ENCODE results near the gene DOP1B. TPM values are rescaled to one million over a fixed set of nuclear protein-coding genes. Genes with fewer than 3 reads are reported as not detected.
A peak's percentile ranks its signal among the peaks of the same experiment; 100 is the strongest.

DOP1B gene
- total RNA-seq, 1 donor from 2014 or later = 26.1 TPM

GRCh38 chr21:36160850-36161178, 4.2 kb downstream of the DOP1B start:
- no peak for TF ChIP-seq CTCF (IDR thresholded peaks at IDR 0.05; ENCODE audit: insufficient read depth, low read depth, low read length)
- TF ChIP-seq EZH2 (IDR thresholded peaks at IDR 0.05; ENCODE audit: insufficient read depth, low read length) = no peak
- Mint-ChIP-seq H3K27me3 (ENCODE audit: low read depth, unreplicated experiment) (no peaks in the 10 kb centered on the region), H3K27ac (ENCODE audit: unreplicated experiment) (no peak overlapping the region), H3K9me3 (ENCODE audit: unreplicated experiment) (no peaks in the 10 kb centered on the region), H3K36me3 (ENCODE audit: low read depth, unreplicated experiment) (peaks cover 4% of the 10 kb centered on the region), H3K4me3 (ENCODE audit: unreplicated experiment) (no peak overlapping the region), H3K4me1 (ENCODE audit: low read depth, unreplicated experiment) (peaks cover 13% of the 10 kb centered on the region)
- no peaks in the 10 kb centered on the region for H3K9me3 ChIP-seq (ENCODE audit: insufficient read depth, low read depth, low read length)
- peaks cover 35% of the 10 kb centered on the region for H4K20me1 ChIP-seq (ENCODE audit: insufficient read depth, low read length)
- H3K27ac ChIP-seq (ENCODE audit: low read depth, low read length) = no peak overlapping the region
- peaks cover 3% of the 10 kb centered on the region for H3K36me3 ChIP-seq (ENCODE audit: insufficient read depth, low read length)
- H3K4me3 ChIP-seq (ENCODE audit: insufficient read depth, low read depth, low read length) = no peak overlapping the region
- H3K27me3 ChIP-seq (ENCODE audit: insufficient read depth, low read length) = no peaks in the 10 kb centered on the region
- DNase-seq (ENCODE audit: low read depth) = no peak
- no peak overlapping the region for H2AFZ ChIP-seq (ENCODE audit: low read depth, low read length)
- peaks cover 71% of the 10 kb centered on the region for H3K79me2 ChIP-seq (ENCODE audit: insufficient read depth, low read length)
- no peak overlapping the region for H3K4me2 ChIP-seq (ENCODE audit: low read length)
- peaks cover 5% of the 10 kb centered on the region for H3K4me1 ChIP-seq (ENCODE audit: insufficient read depth, low read length)
- H3K9ac ChIP-seq (ENCODE audit: low read length) = no peak overlapping the region
- no peak for FAIRE-seq

GRCh38 chr21:36162631-36163030, 6.0 kb downstream of the DOP1B start:
- FAIRE-seq (no peak), DNase-seq (ENCODE audit: low read depth) (no peak)
- Histone ChIP-seq H3K9me3 (ENCODE audit: insufficient read depth, low read depth, low read length) (no peaks in the 10 kb centered on the region), H3K9ac (ENCODE audit: low read length) (no peak overlapping the region), H2AFZ (ENCODE audit: low read depth, low read length) (no peak overlapping the region), H3K79me2 (ENCODE audit: insufficient read depth, low read length) (peaks cover 62% of the 10 kb centered on the region), H3K27ac (ENCODE audit: low read depth, low read length) (no peak overlapping the region), H3K27me3 (ENCODE audit: insufficient read depth, low read length) (no peaks in the 10 kb centered on the region), H3K4me1 (ENCODE audit: insufficient read depth, low read length) (no peaks in the 10 kb centered on the region), H3K36me3 (ENCODE audit: insufficient read depth, low read length) (peaks cover 3% of the 10 kb centered on the region), H4K20me1 (ENCODE audit: insufficient read depth, low read length) (peaks cover 35% of the 10 kb centered on the region), H3K4me2 (ENCODE audit: low read length) (no peak overlapping the region), H3K4me3 (ENCODE audit: insufficient read depth, low read depth, low read length) (no peak overlapping the region)
- no peaks in the 10 kb centered on the region for H3K9me3 Mint-ChIP-seq (ENCODE audit: unreplicated experiment)
- H3K27ac Mint-ChIP-seq (ENCODE audit: unreplicated experiment) = no peak overlapping the region
- TF ChIP-seq CTCF (IDR thresholded peaks at IDR 0.05; ENCODE audit: insufficient read depth, low read depth, low read length) = no peak
- no peak for TF ChIP-seq EZH2 (IDR thresholded peaks at IDR 0.05; ENCODE audit: insufficient read depth, low read length)
- H3K27me3 Mint-ChIP-seq (ENCODE audit: low read depth, unreplicated experiment) = no peaks in the 10 kb centered on the region
- H3K4me3 Mint-ChIP-seq (ENCODE audit: unreplicated experiment) = no peak overlapping the region
- H3K4me1 Mint-ChIP-seq (ENCODE audit: low read depth, unreplicated experiment) = peaks cover 11% of the 10 kb centered on the region
- H3K36me3 Mint-ChIP-seq (ENCODE audit: low read depth, unreplicated experiment) = peaks cover 6% of the 10 kb centered on the region

- no peaks in the 10 kb centered on the region for H3K9me3 Mint-ChIP-seq (ENCODE audit: unreplicated experiment)
- no peak overlapping the region for H3K4me3 ChIP-seq (ENCODE audit: insufficient read depth, low read depth, low read length)
- no peaks in the 10 kb centered on the region for H3K4me1 ChIP-seq (ENCODE audit: insufficient read depth, low read length)
- TF ChIP-seq EZH2 (IDR thresholded peaks at IDR 0.05; ENCODE audit: insufficient read depth, low read length) (no peak), CTCF (IDR thresholded peaks at IDR 0.05; ENCODE audit: insufficient read depth, low read depth, low read length) (no peak)
- H3K36me3 Mint-ChIP-seq (ENCODE audit: low read depth, unreplicated experiment) = peaks cover 8% of the 10 kb centered on the region
- no peak for FAIRE-seq
- peaks cover 7% of the 10 kb centered on the region for H3K4me1 Mint-ChIP-seq (ENCODE audit: low read depth, unreplicated experiment)
- no peak overlapping the region for H3K4me2 ChIP-seq (ENCODE audit: low read length)
- H3K79me2 ChIP-seq (ENCODE audit: insufficient read depth, low read length) = peaks cover 51% of the 10 kb centered on the region
- no peak overlapping the region for H2AFZ ChIP-seq (ENCODE audit: low read depth, low read length)
- no peaks in the 10 kb centered on the region for H3K27me3 ChIP-seq (ENCODE audit: insufficient read depth, low read length)
- H3K4me3 Mint-ChIP-seq (ENCODE audit: unreplicated experiment) = no peak overlapping the region
- peaks cover 8% of the 10 kb centered on the region for H3K36me3 ChIP-seq (ENCODE audit: insufficient read depth, low read length)
- no peaks in the 10 kb centered on the region for H3K9me3 ChIP-seq (ENCODE audit: insufficient read depth, low read depth, low read length)
- H3K27me3 Mint-ChIP-seq (ENCODE audit: low read depth, unreplicated experiment) = no peaks in the 10 kb centered on the region
- no peak overlapping the region for H3K27ac ChIP-seq (ENCODE audit: low read depth, low read length)
- H3K9ac ChIP-seq (ENCODE audit: low read length) = no peak overlapping the region
- H3K27ac Mint-ChIP-seq (ENCODE audit: unreplicated experiment) = peak overlapping the region; percentile 30
- no peak for DNase-seq (ENCODE audit: low read depth)
- H4K20me1 ChIP-seq (ENCODE audit: insufficient read depth, low read length) = peaks cover 28% of the 10 kb centered on the region
These were observed 7.4 kb downstream of the DOP1B start for GRCh38 chr21:36163750-36164741.

Measured in astrocyte (in vitro differentiated cells and primary cell).